NT2/D1 (cell line): ENCODE data around the gene KATNB1.

Experiments
- DNase-seq: peaks from one replicate; pipeline ENCODE4 v3.0.0-alpha.2; 2011; ENCODE audit warnings: low read depth, low spot score
- H3K27me3 ChIP-seq: 2 replicates; pipeline ENCODE4 v1.6.0; 2011; ENCODE audit warnings: mild to moderate bottlenecking; ENCODE audit not compliant: insufficient read length, insufficient read depth
- H3K36me3 ChIP-seq: 2 replicates; pipeline ENCODE4 v1.6.1; 2011; ENCODE audit warnings: mild to moderate bottlenecking, low read length, mixed read lengths; ENCODE audit not compliant: insufficient read depth, insufficient read length
- H3K4me1 ChIP-seq: 2 replicates; pipeline ENCODE4 v1.5.1; 2011; ENCODE audit not compliant: insufficient read depth, insufficient read length
- H3K4me3 ChIP-seq: 2 replicates; pipeline ENCODE4 v1.5.1; 2011; ENCODE audit warnings: low read depth; ENCODE audit not compliant: insufficient read length
- H3K9ac ChIP-seq: 2 replicates; pipeline ENCODE4 v1.6.0; 2011; ENCODE audit warnings: low read depth; ENCODE audit not compliant: insufficient read length
- H3K9me3 ChIP-seq: 2 replicates; pipeline ENCODE4 v1.5.1; 2011; ENCODE audit warnings: mild to moderate bottlenecking, low read length; ENCODE audit not compliant: insufficient read depth
- SUZ12 ChIP-seq: IDR thresholded peaks from 2 replicates; pipeline ENCODE4 v1.6.1; 2011; ENCODE audit not compliant: insufficient read length, insufficient read depth; ENCODE audit errors: extremely low read depth
- YY1 ChIP-seq: IDR thresholded peaks from 2 replicates; pipeline ENCODE4 v1.6.1; 2011; ENCODE audit not compliant: insufficient read length, insufficient read depth
- ZNF274 ChIP-seq: IDR thresholded peaks from 2 replicates; pipeline ENCODE4 v1.6.1; 2011; ENCODE audit warnings: mild to moderate bottlenecking, low read depth, low read length

The KATNB1 gene

DNA sequence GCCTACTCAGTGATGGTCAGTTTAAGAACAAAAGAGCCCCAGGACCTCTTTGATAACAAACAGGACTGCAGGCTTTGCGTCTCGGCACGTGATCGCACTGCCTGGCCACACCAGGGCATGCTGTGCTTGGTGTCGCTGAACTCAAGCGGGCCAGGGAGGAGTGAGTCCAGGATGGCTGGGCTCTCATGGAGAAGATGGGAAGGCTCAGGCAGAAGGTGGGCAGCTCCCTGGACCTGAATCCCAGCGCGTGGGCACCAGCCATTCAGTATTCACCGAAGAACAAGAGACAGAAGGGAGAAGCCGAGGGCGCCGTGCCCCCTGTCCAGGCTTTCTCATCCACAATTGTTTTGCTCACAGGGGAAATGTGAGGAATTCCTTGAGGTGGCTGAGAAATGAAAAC lies 11.9 kb downstream of the KATNB1 start:
- Histone ChIP-seq H3K9me3 (no peaks in the 10 kb centered on the region), H3K36me3 (peaks cover 52% of the 10 kb centered on the region), H3K9ac (no peak overlapping the region), H3K27me3 (no peaks in the 10 kb centered on the region), H3K4me1 (peaks cover 12% of the 10 kb centered on the region), H3K4me3 (no peak overlapping the region)
- DNase-seq, result no peak
- TF ChIP-seq SUZ12, result no peak
- no peak for TF ChIP-seq ZNF274
- no peak for TF ChIP-seq YY1

DNA sequence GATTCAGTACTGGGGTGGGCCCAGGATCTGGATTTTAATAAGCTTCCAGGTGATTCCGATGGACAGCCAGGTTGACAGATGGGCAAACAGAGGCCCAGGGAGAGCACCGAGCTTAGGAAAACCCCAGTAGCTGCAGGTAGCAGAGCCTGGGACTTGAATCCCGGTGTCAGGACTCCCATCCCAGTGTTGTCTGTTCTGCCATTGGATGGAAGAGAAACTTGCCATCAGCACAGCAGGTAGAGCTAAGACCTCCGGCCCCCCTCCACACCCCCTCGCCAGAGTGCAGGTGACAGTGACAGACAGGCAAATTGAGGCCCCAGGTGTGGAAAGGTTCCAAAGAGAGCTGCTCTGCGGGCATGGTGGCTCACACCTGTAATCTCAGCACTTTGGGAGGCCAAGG lies 12.4 kb downstream of the KATNB1 start:
- no peaks in the 10 kb centered on the region for H3K9me3 ChIP-seq
- no peak for DNase-seq
- TF ChIP-seq SUZ12 (no peak), YY1 (no peak), ZNF274 (no peak)
- H3K4me1 ChIP-seq, result peaks cover 13% of the 10 kb centered on the region
- no peak overlapping the region for H3K4me3 ChIP-seq
- H3K9ac ChIP-seq, result no peak overlapping the region
- H3K27me3 ChIP-seq, result no peaks in the 10 kb centered on the region
- peaks cover 57% of the 10 kb centered on the region for H3K36me3 ChIP-seq

DNA sequence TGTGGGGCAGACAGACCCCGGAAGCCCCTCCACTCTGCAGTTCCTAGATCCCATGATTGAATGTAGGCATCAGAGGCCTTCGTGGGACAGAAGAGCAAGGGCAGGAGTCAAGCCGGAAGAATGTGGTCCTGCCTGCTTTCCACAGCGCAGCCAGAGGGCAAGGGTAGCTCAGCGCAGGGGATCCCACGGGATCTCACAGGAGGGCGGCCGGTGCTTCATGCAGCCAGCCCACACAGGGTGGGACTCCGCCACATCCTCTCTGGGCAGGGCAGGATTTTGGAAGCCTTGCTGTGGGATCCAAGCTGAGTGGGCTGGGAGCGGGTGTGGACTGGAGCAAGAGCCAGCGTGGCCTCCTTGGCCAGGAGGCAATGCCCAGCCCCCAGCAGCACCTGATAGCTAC lies 13.0 kb downstream of the KATNB1 start:
- no peak for TF ChIP-seq ZNF274
- TF ChIP-seq SUZ12, result no peak
- no peak for TF ChIP-seq YY1
- H3K27me3 ChIP-seq, result no peaks in the 10 kb centered on the region
- H3K4me1 ChIP-seq, result peaks cover 13% of the 10 kb centered on the region
- H3K9ac ChIP-seq, result no peak overlapping the region
- no peak overlapping the region for H3K4me3 ChIP-seq
- no peaks in the 10 kb centered on the region for H3K9me3 ChIP-seq
- H3K36me3 ChIP-seq, result peaks cover 63% of the 10 kb centered on the region
- no peak for DNase-seq

DNA sequence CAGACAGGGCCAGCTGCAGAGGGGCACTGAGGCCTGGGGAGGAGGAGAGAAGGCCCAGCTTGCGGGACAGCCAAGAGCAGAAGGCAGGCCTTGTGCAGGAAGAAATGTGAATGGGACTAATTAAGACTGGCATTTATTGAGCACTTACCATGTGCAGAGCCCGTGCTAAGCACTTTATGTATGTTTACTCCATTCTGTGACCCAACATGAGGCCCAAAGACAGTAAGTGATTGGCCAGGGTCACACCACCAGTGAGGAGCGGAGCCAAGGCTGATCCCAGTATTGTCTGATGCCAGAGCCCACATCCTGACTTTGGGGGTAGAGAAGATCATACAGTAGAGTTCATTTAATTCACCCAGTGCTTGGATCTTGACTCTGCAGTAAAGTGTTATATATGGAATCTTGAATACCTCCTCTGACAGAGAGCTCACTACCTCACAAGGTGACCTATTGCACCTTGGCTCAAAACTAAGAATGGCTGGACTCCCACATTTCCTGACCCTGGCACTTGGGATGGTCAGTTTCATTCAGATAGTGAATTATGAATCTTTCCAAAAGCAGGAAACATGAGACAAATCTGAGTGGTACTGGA lies 13.6 kb downstream of the KATNB1 start:
- no peak overlapping the region for H3K4me3 ChIP-seq
- no peak for DNase-seq
- no peak for TF ChIP-seq YY1
- TF ChIP-seq ZNF274, result no peak
- no peak for TF ChIP-seq SUZ12
- no peaks in the 10 kb centered on the region for H3K27me3 ChIP-seq
- no peaks in the 10 kb centered on the region for H3K9me3 ChIP-seq
- H3K9ac ChIP-seq, result no peak overlapping the region
- H3K4me1 ChIP-seq, result peaks cover 7% of the 10 kb centered on the region
- peaks cover 62% of the 10 kb centered on the region for H3K36me3 ChIP-seq

DNA sequence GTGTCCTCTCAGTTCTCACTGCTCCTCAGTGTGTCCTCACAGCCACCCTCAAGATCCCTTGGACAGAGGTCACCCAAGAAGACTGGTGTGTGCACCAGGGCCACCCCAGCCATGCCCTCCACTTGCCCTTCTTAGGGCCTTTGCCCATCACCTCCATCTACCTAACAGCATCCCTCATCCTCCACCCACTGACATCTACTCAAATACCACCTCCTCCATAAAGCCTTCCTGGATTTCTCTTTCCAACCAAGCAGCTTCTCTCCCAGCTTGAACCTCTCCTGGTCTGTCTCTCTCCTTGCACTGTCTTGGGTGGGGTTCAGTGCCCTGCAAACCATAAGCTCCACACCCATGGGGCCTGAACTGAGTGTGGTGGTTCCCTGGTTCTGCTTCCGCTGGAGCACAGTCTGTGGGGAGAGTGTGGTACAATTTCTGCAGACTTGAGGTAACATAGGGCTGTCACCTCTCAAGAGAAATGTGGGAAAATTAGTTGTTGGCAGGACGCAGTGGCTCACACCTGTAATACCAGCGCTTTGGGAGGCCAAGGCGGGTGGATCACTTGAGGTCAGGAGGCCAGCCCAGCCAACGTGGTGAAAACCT lies 14.4 kb downstream of the KATNB1 start:
- no peak for TF ChIP-seq YY1
- TF ChIP-seq ZNF274, result no peak
- no peak for TF ChIP-seq SUZ12
- no peaks in the 10 kb centered on the region for H3K9me3 ChIP-seq
- H3K36me3 ChIP-seq, result peaks cover 64% of the 10 kb centered on the region
- no peak overlapping the region for H3K4me3 ChIP-seq
- H3K9ac ChIP-seq, result no peak overlapping the region
- H3K27me3 ChIP-seq, result no peaks in the 10 kb centered on the region
- H3K4me1 ChIP-seq, result peaks cover 6% of the 10 kb centered on the region
- DNase-seq, result no peak

DNA sequence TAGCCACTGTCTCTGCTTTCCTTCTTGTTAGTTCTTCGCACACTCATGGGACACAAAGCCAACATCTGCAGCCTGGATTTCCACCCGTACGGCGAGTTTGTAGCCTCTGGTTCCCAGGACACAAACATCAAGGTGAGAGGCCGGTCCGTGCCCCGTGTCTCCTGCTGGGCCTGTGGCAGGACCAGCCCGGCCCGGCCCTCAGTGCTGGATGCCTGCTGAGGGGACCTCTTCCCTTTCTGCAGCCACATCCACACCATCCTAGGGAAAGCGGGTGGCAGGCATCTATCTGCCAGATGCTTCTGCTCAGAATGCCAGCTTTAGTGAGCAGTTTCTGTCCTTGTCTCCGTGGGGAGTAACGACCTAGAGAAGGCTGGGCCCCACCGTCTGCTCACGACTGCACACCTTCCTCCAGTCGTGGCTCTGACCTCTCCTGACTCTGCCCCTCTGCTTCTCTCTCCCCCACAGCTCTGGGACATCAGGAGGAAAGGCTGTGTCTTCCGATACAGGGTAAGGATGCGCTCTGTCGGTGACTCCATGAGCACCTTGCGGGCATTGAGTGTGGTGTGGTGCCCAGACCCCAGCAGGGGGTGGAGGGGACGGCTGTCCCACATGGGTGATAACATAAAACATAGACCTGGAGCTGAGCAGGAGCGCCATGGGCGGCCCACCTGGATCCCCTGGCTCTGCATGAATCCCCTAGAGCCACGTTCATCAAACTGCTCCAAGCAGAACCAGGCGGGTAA lies 15.4 kb downstream of the KATNB1 start:
- Histone ChIP-seq H3K4me3 (no peak overlapping the region), H3K9ac (no peak overlapping the region), H3K9me3 (no peaks in the 10 kb centered on the region), H3K27me3 (no peaks in the 10 kb centered on the region), H3K4me1 (peaks cover 6% of the 10 kb centered on the region), H3K36me3 (peaks cover 74% of the 10 kb centered on the region)
- TF ChIP-seq YY1 (no peak), ZNF274 (no peak), SUZ12 (no peak)
- DNase-seq, result no peak

DNA sequence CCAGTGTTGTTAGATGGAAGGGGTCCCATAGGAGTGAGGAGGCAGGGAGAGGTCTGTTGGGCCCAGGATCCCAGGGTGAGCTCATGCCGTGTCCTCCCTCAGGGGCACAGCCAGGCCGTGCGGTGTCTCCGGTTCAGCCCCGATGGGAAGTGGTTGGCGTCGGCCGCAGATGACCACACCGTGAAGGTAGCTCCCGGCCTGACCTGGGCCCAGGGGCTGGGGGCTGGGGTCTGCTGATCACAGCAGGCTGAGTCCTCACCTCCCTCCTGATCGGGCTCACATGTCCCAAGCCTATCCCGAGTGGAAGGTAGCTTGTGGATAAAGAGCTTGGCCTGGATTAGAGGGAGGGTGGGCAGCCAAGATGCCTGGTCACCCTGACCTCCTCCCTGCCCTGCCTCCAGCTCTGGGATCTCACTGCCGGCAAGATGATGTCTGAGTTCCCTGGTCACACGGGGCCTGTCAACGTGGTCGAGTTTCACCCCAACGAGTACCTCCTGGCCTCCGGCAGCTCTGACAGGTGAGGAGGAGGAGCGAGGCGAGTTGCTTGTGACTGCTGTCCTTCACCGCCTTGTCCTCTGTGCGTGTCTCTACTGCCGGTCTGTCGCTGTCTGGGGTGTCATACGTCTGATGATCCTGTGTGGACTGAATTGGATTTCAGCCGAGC lies 16.1 kb downstream of the KATNB1 start:
- H3K9me3 ChIP-seq, result no peaks in the 10 kb centered on the region

More for the DNA sequence above, 16.1 kb downstream of the KATNB1 start:
- TF ChIP-seq YY1 (no peak), SUZ12 (no peak), ZNF274 (no peak)
- H3K36me3 ChIP-seq, result peaks cover 81% of the 10 kb centered on the region
- H3K9ac ChIP-seq, result no peak overlapping the region
- no peak for DNase-seq
- no peaks in the 10 kb centered on the region for H3K27me3 ChIP-seq
- H3K4me1 ChIP-seq, result peaks cover 13% of the 10 kb centered on the region
- no peak overlapping the region for H3K4me3 ChIP-seq
